ENCODE measurements around the gene MAP4K3.

DNA sequence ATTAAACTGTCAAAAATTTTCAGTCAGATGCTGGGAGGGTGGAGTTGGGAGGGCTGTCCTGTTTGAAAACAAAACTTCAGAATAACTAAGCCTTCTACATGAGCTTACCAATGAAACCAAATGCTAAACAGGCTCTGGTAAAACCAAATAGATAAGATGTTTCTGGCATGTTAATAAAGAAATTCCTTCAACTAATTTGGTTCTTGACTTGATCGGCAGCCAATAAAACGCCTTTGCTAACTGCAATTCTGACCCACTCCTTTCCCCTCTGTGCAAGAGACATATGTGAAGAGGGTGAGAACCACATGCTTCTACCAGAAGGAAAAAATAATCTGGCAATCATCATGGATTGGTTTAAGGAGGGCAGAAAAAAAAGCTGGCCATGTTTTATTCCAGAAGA, 20.9 kb downstream of the MAP4K3 start:
- no peak for TF ChIP-seq ZFP3 (CRISPR knock-in tag; IDR thresholded peaks at IDR 0.05)
- TF ChIP-seq CSDC2 (CRISPR knock-in tag; IDR thresholded peaks at IDR 0.05) = 0 out of 2 replicates have a peak, but pooled peaks have one; percentile 49
- no peak for TF ChIP-seq ESRRG (CRISPR knock-in tag; IDR thresholded peaks at IDR 0.05)
